ENCODE data around the gene USP31. TPM values are rescaled to one million over a fixed set of nuclear protein-coding genes. Genes with fewer than 3 reads are reported as not detected.

Gene USP31
- total RNA-seq, 1 experiment from 2014 or later = 17.4 TPM

GRCh38 chr16:23072084-23072599 lies 77.1 kb downstream of the USP31 start:
- H3K4me1 Mint-ChIP-seq = peaks cover 4% of the 10 kb centered on the region; the same call in 1 of the 2 replicates

DNA sequence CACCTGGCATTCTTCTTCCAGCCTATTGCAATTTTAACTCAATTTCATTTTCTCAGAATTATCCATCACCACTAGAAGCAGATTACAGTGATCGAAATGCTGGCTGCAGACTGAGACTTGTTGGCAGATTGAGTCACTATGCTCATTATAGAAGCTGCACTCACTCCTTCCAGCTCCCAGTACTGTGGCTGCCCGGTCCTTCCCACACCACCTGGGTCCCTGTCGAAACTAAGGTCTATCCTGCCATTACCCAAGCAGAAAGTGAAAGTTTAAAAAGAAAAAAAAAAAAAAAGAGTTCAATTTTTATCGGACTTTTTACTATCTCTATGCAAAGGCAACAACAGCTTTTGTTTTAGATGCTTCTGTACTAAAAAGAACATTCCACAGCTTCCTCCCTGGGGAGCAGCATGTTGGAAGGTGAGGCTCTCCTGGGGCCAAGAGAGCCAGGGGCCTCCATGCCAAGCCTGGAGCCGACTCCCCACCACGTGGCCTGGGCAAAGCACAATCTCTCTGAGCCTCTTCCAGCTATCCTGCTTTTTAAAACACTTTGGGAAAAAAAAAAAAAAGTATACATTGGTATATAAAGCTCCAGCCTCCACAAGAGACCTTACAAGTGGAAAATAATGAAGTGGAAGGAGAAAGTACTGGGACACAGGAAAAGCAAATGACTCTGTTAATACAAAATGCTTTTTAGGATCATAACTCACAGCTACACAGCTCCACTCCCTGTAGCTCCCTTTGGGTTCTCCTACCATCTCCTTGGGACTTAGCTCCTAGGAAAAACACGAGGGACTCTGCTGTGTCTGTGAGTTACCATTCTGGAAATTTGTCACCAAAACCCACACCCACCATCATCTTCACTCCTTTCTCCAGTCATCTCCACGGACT lies 77.8 kb downstream of the USP31 start:
- H3K4me3 Mint-ChIP-seq = no peak overlapping the region
- H3K36me3 Mint-ChIP-seq = peaks cover 60% of the 10 kb centered on the region
- ChIA-PET CTCF (interaction anchor here (2.1 to 2.6 kb wide), 2 partner anchors 173 to 364 kb away, joined by 6 to 8 read pairs; no protein-coding TSS in a partner anchor), POLR2A (interaction anchor here (0.8 kb wide), 1 partner anchor 609 kb away, joined by 5 read pairs; no protein-coding TSS in a partner anchor)
- H3K27me3 Mint-ChIP-seq (ENCODE audit: low read depth) = no peaks in the 10 kb centered on the region
- no peaks in the 10 kb centered on the region for H3K9me3 Mint-ChIP-seq
- no peak for DNase-seq (ENCODE audit: low spot score)
- no peak for ATAC-seq
- H3K27ac Mint-ChIP-seq = no peak overlapping the region
- H3K4me1 Mint-ChIP-seq = peaks cover 4% of the 10 kb centered on the region; the same call in 1 of the 2 replicates
- TF ChIP-seq, protein P1, sequence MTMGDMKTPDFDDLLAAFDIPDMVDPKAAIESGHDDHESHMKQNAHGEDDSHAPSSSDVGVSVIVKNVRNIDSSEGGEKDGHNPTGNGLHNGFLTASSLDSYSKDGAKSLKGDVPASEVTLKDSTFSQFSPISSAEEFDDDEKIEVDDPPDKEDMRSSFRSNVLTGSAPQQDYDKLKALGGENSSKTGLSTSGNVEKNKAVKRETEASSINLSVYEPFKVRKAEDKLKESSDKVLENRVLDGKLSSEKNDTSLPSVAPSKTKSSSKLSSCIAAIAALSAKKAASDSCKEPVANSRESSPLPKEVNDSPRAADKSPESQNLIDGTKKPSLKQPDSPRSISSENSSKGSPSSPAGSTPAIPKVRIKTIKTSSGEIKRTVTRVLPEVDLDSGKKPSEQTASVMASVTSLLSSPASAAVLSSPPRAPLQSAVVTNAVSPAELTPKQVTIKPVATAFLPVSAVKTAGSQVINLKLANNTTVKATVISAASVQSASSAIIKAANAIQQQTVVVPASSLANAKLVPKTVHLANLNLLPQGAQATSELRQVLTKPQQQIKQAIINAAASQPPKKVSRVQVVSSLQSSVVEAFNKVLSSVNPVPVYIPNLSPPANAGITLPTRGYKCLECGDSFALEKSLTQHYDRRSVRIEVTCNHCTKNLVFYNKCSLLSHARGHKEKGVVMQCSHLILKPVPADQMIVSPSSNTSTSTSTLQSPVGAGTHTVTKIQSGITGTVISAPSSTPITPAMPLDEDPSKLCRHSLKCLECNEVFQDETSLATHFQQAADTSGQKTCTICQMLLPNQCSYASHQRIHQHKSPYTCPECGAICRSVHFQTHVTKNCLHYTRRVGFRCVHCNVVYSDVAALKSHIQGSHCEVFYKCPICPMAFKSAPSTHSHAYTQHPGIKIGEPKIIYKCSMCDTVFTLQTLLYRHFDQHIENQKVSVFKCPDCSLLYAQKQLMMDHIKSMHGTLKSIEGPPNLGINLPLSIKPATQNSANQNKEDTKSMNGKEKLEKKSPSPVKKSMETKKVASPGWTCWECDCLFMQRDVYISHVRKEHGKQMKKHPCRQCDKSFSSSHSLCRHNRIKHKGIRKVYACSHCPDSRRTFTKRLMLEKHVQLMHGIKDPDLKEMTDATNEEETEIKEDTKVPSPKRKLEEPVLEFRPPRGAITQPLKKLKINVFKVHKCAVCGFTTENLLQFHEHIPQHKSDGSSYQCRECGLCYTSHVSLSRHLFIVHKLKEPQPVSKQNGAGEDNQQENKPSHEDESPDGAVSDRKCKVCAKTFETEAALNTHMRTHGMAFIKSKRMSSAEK (CRISPR knock-in tag; IDR thresholded peaks at IDR 0.05; ENCODE audit: borderline replicate concordance) = no peak
- TF ChIP-seq GRHL2 (CRISPR knock-in tag; IDR thresholded peaks at IDR 0.05; ENCODE audit: insufficient replicate concordance, severe bottlenecking) = no peak
- TF ChIP-seq, protein P2, sequence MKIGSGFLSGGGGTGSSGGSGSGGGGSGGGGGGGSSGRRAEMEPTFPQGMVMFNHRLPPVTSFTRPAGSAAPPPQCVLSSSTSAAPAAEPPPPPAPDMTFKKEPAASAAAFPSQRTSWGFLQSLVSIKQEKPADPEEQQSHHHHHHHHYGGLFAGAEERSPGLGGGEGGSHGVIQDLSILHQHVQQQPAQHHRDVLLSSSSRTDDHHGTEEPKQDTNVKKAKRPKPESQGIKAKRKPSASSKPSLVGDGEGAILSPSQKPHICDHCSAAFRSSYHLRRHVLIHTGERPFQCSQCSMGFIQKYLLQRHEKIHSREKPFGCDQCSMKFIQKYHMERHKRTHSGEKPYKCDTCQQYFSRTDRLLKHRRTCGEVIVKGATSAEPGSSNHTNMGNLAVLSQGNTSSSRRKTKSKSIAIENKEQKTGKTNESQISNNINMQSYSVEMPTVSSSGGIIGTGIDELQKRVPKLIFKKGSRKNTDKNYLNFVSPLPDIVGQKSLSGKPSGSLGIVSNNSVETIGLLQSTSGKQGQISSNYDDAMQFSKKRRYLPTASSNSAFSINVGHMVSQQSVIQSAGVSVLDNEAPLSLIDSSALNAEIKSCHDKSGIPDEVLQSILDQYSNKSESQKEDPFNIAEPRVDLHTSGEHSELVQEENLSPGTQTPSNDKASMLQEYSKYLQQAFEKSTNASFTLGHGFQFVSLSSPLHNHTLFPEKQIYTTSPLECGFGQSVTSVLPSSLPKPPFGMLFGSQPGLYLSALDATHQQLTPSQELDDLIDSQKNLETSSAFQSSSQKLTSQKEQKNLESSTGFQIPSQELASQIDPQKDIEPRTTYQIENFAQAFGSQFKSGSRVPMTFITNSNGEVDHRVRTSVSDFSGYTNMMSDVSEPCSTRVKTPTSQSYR (CRISPR knock-in tag; IDR thresholded peaks at IDR 0.05) = no peak
- no peak for TF ChIP-seq MXD4 (CRISPR knock-in tag; IDR thresholded peaks at IDR 0.05; ENCODE audit: borderline replicate concordance)
- no peak for TF ChIP-seq JUN (CRISPR knock-in tag; IDR thresholded peaks at IDR 0.05)
- TF ChIP-seq, protein P3, sequence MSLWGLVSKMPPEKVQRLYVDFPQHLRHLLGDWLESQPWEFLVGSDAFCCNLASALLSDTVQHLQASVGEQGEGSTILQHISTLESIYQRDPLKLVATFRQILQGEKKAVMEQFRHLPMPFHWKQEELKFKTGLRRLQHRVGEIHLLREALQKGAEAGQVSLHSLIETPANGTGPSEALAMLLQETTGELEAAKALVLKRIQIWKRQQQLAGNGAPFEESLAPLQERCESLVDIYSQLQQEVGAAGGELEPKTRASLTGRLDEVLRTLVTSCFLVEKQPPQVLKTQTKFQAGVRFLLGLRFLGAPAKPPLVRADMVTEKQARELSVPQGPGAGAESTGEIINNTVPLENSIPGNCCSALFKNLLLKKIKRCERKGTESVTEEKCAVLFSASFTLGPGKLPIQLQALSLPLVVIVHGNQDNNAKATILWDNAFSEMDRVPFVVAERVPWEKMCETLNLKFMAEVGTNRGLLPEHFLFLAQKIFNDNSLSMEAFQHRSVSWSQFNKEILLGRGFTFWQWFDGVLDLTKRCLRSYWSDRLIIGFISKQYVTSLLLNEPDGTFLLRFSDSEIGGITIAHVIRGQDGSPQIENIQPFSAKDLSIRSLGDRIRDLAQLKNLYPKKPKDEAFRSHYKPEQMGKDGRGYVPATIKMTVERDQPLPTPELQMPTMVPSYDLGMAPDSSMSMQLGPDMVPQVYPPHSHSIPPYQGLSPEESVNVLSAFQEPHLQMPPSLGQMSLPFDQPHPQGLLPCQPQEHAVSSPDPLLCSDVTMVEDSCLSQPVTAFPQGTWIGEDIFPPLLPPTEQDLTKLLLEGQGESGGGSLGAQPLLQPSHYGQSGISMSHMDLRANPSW (CRISPR knock-in tag; conservative IDR thresholded peaks at IDR 0.05; ENCODE audit: low read depth) = no peak
- TF ChIP-seq MYBL2 (CRISPR knock-in tag; IDR thresholded peaks at IDR 0.05) = no peak
- TF ChIP-seq ZNF317 (CRISPR knock-in tag; IDR thresholded peaks at IDR 0.05; ENCODE audit: borderline replicate concordance, low read depth) = no peak
- TF ChIP-seq GTF2I (CRISPR knock-in tag; conservative IDR thresholded peaks at IDR 0.05) = no peak

More at GRCh38 chr16:23072084-23072599, 77.1 kb downstream of the USP31 start:
- H3K27me3 Mint-ChIP-seq (ENCODE audit: low read depth) = no peaks in the 10 kb centered on the region
- no peak overlapping the region for H3K4me3 Mint-ChIP-seq
- no peak overlapping the region for H3K27ac Mint-ChIP-seq
- no peak for DNase-seq (ENCODE audit: low spot score)
- ChIA-PET CTCF (interaction anchor here (2.1 to 2.6 kb wide), 2 partner anchors 173 to 364 kb away, joined by 6 to 8 read pairs; no protein-coding TSS in a partner anchor), POLR2A (no interaction called here)
- peaks cover 63% of the 10 kb centered on the region for H3K36me3 Mint-ChIP-seq
- no peak for TF ChIP-seq TP53 (CRISPR knock-in tag; IDR thresholded peaks at IDR 0.05)
- no peak for TF ChIP-seq SMAD4 (CRISPR knock-in tag; IDR thresholded peaks at IDR 0.05)
- TF ChIP-seq, protein P4, sequence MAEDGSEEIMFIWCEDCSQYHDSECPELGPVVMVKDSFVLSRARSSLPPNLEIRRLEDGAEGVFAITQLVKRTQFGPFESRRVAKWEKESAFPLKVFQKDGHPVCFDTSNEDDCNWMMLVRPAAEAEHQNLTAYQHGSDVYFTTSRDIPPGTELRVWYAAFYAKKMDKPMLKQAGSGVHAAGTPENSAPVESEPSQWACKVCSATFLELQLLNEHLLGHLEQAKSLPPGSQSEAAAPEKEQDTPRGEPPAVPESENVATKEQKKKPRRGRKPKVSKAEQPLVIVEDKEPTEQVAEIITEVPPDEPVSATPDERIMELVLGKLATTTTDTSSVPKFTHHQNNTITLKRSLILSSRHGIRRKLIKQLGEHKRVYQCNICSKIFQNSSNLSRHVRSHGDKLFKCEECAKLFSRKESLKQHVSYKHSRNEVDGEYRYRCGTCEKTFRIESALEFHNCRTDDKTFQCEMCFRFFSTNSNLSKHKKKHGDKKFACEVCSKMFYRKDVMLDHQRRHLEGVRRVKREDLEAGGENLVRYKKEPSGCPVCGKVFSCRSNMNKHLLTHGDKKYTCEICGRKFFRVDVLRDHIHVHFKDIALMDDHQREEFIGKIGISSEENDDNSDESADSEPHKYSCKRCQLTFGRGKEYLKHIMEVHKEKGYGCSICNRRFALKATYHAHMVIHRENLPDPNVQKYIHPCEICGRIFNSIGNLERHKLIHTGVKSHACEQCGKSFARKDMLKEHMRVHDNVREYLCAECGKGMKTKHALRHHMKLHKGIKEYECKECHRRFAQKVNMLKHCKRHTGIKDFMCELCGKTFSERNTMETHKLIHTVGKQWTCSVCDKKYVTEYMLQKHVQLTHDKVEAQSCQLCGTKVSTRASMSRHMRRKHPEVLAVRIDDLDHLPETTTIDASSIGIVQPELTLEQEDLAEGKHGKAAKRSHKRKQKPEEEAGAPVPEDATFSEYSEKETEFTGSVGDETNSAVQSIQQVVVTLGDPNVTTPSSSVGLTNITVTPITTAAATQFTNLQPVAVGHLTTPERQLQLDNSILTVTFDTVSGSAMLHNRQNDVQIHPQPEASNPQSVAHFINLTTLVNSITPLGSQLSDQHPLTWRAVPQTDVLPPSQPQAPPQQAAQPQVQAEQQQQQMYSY (CRISPR knock-in tag; IDR thresholded peaks at IDR 0.05) = no peak
- ATAC-seq = no peak
- H3K9me3 Mint-ChIP-seq = no peaks in the 10 kb centered on the region

Measured in WTC11 (cell line).